Measurements from ENCODE around the gene INPP4A.

The INPP4A gene

GRCh38 chr2:98498703-98499440 lies 54.2 kb downstream of the INPP4A start:
- DNase-seq = no peak

GRCh38 chr2:98500561-98500960 lies 55.9 kb downstream of the INPP4A start:
- DNase-seq = no peak

GRCh38 chr2:98501223-98501622 lies 56.6 kb downstream of the INPP4A start:
- no peak for DNase-seq

- no peak for DNase-seq
These were observed 57.2 kb downstream of the INPP4A start for GRCh38 chr2:98501876-98502275.

- no peak for DNase-seq
These were observed 58.1 kb downstream of the INPP4A start for GRCh38 chr2:98502556-98503335.

GRCh38 chr2:98503481-98504105 lies 58.9 kb downstream of the INPP4A start:
- no peak for DNase-seq

GRCh38 chr2:98504381-98505109 lies 59.9 kb downstream of the INPP4A start:
- no peak for DNase-seq

GRCh38 chr2:98505311-98505808 lies 60.7 kb downstream of the INPP4A start:
- no peak for DNase-seq

GRCh38 chr2:98505971-98506664 lies 61.5 kb downstream of the INPP4A start:
- no peak for DNase-seq

GRCh38 chr2:98506881-98507280 lies 62.2 kb downstream of the INPP4A start:
- no peak for DNase-seq

- no peak for DNase-seq
These were observed 62.8 kb downstream of the INPP4A start for GRCh38 chr2:98507461-98507860.

- DNase-seq = no peak
These were observed 63.4 kb downstream of the INPP4A start for GRCh38 chr2:98507891-98508708.

- no peak for DNase-seq
These were observed 64.0 kb downstream of the INPP4A start for GRCh38 chr2:98508709-98509066.

- DNase-seq = no peak
These were observed 65.1 kb downstream of the INPP4A start for GRCh38 chr2:98509542-98510321.

- no peak for DNase-seq
These were observed 65.6 kb downstream of the INPP4A start for GRCh38 chr2:98510322-98510662.

- no peak for DNase-seq
These were observed 67.3 kb downstream of the INPP4A start for GRCh38 chr2:98511981-98512380.

- no peak for DNase-seq
These were observed 68.0 kb downstream of the INPP4A start for GRCh38 chr2:98512699-98513098.

GRCh38 chr2:98514096-98514639 lies 69.5 kb downstream of the INPP4A start:
- DNase-seq = no peak

- no peak for DNase-seq
These were observed 70.2 kb downstream of the INPP4A start for GRCh38 chr2:98514879-98515249.

GRCh38 chr2:98515250-98515991 lies 70.8 kb downstream of the INPP4A start:
- no peak for DNase-seq

Data from SW 1271 (cell line).